Epithelial cell of esophagus (primary cell): ENCODE measurements around the gene GPR62.

Experiments
- DNase-seq: peaks from one replicate; pipeline ENCODE4 v3.0.0; 2010; ENCODE audit warnings: low read depth
- H3K4me3 ChIP-seq: 2 replicates; pipeline ENCODE4 v1.5.1; 2011; ENCODE audit warnings: mild to moderate bottlenecking, low read length, control low read depth
- CTCF ChIP-seq: IDR thresholded peaks from 2 replicates; pipeline ENCODE4 v1.5.1; 2011; ENCODE audit warnings: low read depth, mild to moderate bottlenecking, low read length, control low read depth, inconsistent platforms; ENCODE audit not compliant: insufficient read depth; ENCODE audit errors: missing control alignments

GPR62 gene

GRCh38 chr3:51962854-51963530 is 7.8 kb downstream of the GPR62 start:
- TF ChIP-seq CTCF, result no peak
- H3K4me3 ChIP-seq, result no peak overlapping the region
- no peak for DNase-seq

- no peak for TF ChIP-seq CTCF
- no peak overlapping the region for H3K4me3 ChIP-seq
- no peak for DNase-seq
These were observed 8.8 kb downstream of the GPR62 start for GRCh38 chr3:51963951-51964451.

GRCh38 chr3:51964521-51964920 is 9.3 kb downstream of the GPR62 start:
- no peak overlapping the region for H3K4me3 ChIP-seq
- DNase-seq, result no peak
- no peak for TF ChIP-seq CTCF

- TF ChIP-seq CTCF, result no peak
- no peak for DNase-seq
- peak overlapping the region; percentile 63 for H3K4me3 ChIP-seq
These were observed 10.8 kb downstream of the GPR62 start for GRCh38 chr3:51966016-51966415.

GRCh38 chr3:51966486-51966885 is 11.3 kb downstream of the GPR62 start:
- H3K4me3 ChIP-seq, result peak overlapping the region; percentile 63

GRCh38 chr3:51966922-51967383 is 11.8 kb downstream of the GPR62 start:
- H3K4me3 ChIP-seq, result peak overlapping the region; percentile 63
- TF ChIP-seq CTCF, result no peak
- DNase-seq, result no peak

More at GRCh38 chr3:51966486-51966885, 11.3 kb downstream of the GPR62 start:
- no peak for TF ChIP-seq CTCF
- no peak for DNase-seq
